ENCODE data around the gene KAZN. TPM values are rescaled to one million over a fixed set of nuclear protein-coding genes. Genes with fewer than 3 reads are reported as not detected.

KAZN gene
- total RNA-seq, 1 donor from 2014 or later = 3.7 TPM

- Histone ChIP-seq H3K27ac (ENCODE audit: low read depth, low read length) (no peak overlapping the region), H3K9ac (ENCODE audit: low read depth in 1 of 3, low read length in 3 of 3) (no peak overlapping the region), H3K4me1 (ENCODE audit: control insufficient read depth in 3 of 3, insufficient read depth in 3 of 3, low read length in 3 of 3) (peaks cover 4 to 12% (median 11%) of the 10 kb centered on the region in 3 donors), H3K27me3 (ENCODE audit: control insufficient read depth in 3 of 3, insufficient read depth in 3 of 3, low read length in 3 of 3) (peaks cover 0 to 4% (median 4%) of the 10 kb centered on the region in 3 donors), H3K4me3 (ENCODE audit: low read length in 3 of 3) (no peak overlapping the region), H3K36me3 (ENCODE audit: control insufficient read depth in 3 of 3, insufficient read depth in 3 of 3, low read length in 3 of 3) (no peaks in the 10 kb centered on the region), H3K9me3 (ENCODE audit: control insufficient read depth in 3 of 3, low read length in 3 of 3) (no peaks in the 10 kb centered on the region)
Measured at GRCh38 chr1:15159166-15159555, 560.7 kb downstream of the KAZN start.

GRCh38 chr1:15160626-15161025, 562.1 kb downstream of the KAZN start:
- Histone ChIP-seq H3K4me3 (ENCODE audit: low read length in 3 of 3) (no peak overlapping the region), H3K36me3 (ENCODE audit: control insufficient read depth in 3 of 3, insufficient read depth in 3 of 3, low read length in 3 of 3) (no peaks in the 10 kb centered on the region), H3K27ac (ENCODE audit: low read depth, low read length) (no peak overlapping the region), H3K9me3 (ENCODE audit: control insufficient read depth in 3 of 3, low read length in 3 of 3) (no peaks in the 10 kb centered on the region), H3K4me1 (ENCODE audit: control insufficient read depth in 3 of 3, insufficient read depth in 3 of 3, low read length in 3 of 3) (peaks cover 0 to 7% (median 0%) of the 10 kb centered on the region in 3 donors), H3K9ac (ENCODE audit: low read depth in 1 of 3, low read length in 3 of 3) (no peak overlapping the region), H3K27me3 (ENCODE audit: control insufficient read depth in 3 of 3, insufficient read depth in 3 of 3, low read length in 3 of 3) (peaks cover 0 to 2% (median 0%) of the 10 kb centered on the region in 3 donors)

- H3K4me1 ChIP-seq (ENCODE audit: control insufficient read depth in 3 of 3, insufficient read depth in 3 of 3, low read length in 3 of 3) = no peaks in the 10 kb centered on the region
- no peaks in the 10 kb centered on the region for H3K36me3 ChIP-seq (ENCODE audit: control insufficient read depth in 3 of 3, insufficient read depth in 3 of 3, low read length in 3 of 3)
- H3K4me3 ChIP-seq (ENCODE audit: low read length in 3 of 3) = no peak overlapping the region
- H3K27ac ChIP-seq (ENCODE audit: low read depth, low read length) = no peak overlapping the region
- peaks cover 0 to 7% (median 3%) of the 10 kb centered on the region in 3 donors for H3K27me3 ChIP-seq (ENCODE audit: control insufficient read depth in 3 of 3, insufficient read depth in 3 of 3, low read length in 3 of 3)
- H3K9ac ChIP-seq (ENCODE audit: low read depth in 1 of 3, low read length in 3 of 3) = no peak overlapping the region
- no peaks in the 10 kb centered on the region for H3K9me3 ChIP-seq (ENCODE audit: control insufficient read depth in 3 of 3, low read length in 3 of 3)
Measured at GRCh38 chr1:15167386-15167785, 568.9 kb downstream of the KAZN start.
